Stimulated activated CD4-positive, alpha-beta T cell treated with anti-CD3 and anti-CD28 coated beads, Interleukin-2, amount 100 ng/mL, for 48 hours (primary cell): Measurements from ENCODE around the gene CD40.

ENCODE experiments used
- DNase-seq, 2 donors: peaks; one replicate each; pipeline ENCODE4 v3.0.0-alpha.2; 2020

The CD40 gene

DNA sequence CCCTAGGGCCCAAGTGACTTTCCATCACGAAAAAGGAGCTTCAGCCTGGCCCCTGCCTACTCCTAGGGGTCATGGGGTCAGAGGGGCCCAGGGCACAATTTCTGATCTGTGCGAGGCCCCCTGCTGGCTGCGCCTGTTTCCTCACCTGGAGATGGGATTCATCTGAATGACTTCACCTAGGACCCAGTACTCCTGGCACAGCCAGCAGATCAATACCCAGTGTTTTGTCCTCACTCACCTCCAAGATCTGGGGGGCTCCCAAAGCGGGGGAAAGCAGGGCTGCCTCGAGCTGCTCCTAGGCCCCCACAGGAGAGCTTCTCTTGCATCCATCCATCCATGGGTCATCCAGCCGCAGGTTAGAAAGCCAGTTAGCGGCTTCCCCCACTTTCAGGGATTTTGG, 33.8 kb downstream of the CD40 start:
- peak; percentile 9 to 11 for DNase-seq

DNA sequence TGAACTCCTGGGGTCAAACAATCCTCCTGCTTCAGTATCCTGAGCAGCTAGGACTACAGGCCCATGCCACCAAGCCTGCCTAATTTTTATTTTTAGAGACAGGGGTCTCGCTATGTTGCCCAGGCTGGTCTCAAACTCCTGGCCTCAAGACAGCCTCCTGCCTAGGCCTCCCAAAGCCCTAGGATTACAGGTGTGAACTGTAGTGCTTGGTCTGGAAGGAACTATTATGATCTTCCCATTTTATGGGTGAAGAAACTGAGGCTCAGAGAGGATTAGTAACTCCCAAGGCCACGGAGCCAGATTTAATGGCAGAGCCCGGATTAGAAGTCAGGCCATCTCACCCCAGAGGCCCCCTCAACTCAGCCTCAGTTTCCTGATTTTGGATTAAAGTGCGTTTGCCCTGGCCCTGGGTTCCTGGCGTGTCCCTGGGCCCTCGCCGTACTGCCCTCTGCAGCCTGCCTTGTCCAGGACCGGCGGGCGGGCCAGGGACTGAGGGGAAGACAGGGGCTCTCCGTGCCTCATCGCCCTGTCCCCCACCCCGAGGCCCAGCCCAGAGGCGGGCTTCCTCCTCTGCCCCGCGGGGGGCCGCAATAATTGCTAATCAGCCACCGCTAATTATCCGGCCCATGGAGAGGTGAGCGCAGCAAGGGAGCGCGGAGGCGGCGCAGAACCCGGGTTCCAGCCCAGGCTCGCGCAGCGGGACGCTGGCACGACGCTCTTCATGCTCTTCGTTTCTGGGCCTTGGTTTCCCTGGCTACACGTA, 34.9 kb downstream of the CD40 start:
- DNase-seq: no peak

DNA sequence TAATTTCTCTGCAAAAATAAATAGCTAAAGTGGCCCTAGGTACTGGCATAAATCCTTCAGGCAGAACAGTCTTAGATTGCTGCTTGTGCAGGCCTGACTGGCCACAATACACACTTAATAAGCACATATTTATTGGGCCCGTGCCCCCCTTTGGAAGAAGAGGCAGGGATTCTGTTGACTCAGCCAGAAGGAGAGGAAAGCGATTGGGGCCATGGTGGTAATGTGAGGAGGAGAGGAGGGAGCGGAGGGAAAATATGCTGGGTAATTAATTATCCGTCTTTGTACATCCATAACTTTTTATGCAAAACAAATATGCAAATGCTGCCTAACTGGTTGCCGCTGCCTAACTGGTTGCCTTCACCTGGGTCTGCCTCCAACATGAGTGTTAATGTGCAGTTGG, 36.2 kb downstream of the CD40 start:
- no peak for DNase-seq

DNA sequence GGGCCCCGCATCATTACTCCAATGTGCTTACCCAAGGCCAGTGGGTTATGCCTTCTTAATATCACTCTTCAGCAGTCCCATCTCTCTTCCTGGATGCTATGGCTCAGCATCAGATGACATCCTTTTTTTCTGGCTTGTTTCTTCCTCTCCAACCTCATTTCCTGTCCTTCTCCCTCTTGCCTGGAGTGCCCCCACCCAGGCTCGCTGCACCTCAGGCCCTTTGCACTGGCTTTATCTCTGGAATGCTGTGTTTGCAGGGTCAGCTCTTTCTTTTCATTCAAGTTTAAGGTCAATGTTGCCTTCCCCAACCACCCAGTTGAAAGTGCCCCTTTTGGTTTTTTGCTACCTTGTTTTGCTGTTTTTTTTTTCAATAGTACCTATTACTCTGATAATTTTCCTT, 36.7 kb downstream of the CD40 start:
- no peak for DNase-seq

DNA sequence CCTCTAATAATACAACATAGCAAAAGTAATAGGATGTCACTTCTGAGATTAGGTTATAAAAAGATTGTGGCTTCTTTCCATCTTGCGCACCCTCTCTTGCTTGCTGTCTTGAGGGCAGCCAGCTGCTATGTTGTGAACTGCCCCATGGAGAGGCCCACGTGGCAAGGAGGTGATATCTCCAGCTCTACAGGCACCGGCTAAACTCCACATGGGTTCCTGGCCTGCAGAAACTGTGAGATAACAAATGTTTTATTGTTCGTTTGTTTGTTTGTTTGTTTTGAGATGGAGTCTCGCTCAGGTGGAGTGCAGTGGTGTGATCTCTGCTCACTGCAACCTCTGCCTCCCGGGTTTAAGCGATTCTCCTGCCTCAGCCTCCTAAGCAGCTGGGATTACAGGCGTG, 38.0 kb downstream of the CD40 start:
- no peak for DNase-seq

DNA sequence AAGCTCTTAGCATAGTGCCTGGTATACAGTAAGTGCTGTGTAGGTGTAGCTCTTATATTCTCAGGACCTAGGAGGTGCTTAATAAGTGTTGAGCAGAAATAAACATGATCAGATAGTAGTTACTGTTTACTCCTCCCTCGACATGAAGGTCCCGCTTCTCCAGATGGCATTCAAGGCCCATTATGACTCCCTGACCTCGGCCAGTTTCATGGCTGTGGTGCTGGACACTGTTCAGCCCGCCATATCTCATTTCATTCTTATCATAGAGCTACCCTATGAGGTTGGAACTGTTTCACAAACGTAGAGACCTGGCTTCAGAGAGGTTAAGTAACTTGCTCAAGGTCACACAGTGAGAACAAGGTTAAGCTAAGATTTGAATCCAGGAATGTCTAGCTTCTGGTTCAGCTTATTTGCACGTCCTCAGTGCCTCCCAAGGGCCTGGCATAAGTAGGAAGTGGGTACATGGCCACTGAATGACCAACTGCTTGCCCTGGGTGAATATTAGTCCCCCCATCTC, 39.0 kb downstream of the CD40 start:
- DNase-seq: no peak

DNA sequence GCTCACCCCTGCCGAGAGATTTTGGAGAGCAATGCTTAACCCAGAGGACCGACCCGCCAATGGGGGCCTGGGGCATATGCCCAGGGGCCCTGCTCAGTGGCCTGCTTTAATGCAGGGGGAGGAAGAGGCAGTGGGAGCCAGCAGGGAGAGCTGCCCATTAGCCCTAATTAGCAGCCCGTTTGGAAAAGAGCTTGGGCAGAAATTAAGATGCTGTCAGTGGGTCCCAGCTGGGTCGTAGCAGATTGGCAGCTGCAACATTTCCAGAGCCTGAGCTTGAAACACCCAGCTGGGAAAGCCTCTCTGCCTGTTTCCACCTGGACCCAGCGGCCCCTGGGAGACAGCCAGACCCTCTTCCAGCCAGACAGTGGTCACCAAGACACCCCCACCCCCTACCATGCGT, 39.5 kb downstream of the CD40 start:
- DNase-seq: no peak

DNA sequence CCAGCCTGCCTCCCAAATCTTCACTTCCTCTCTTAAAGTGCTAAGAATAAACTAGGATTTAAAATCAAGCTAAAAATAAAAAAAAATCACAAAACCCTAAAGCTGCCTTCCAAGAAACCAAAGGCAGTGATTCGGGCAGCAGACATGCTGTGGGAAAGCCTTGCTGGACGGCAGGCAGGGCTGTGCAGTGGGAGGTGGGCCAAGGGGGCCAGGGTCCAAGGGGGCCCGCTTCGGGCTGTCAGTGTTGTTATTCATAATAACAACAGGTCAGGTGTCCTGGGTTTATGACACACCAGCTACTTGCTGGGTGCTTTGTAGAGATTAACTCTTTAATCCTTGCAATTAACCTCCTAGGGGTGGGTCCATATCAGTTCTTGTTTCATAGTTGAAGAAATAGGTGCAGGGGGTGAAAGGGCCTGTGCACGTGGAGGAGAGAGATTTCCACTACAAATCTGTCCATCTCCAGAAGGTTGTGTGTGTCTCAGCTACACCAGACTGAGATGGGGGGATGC, 40.4 kb downstream of the CD40 start:
- no peak for DNase-seq

DNA sequence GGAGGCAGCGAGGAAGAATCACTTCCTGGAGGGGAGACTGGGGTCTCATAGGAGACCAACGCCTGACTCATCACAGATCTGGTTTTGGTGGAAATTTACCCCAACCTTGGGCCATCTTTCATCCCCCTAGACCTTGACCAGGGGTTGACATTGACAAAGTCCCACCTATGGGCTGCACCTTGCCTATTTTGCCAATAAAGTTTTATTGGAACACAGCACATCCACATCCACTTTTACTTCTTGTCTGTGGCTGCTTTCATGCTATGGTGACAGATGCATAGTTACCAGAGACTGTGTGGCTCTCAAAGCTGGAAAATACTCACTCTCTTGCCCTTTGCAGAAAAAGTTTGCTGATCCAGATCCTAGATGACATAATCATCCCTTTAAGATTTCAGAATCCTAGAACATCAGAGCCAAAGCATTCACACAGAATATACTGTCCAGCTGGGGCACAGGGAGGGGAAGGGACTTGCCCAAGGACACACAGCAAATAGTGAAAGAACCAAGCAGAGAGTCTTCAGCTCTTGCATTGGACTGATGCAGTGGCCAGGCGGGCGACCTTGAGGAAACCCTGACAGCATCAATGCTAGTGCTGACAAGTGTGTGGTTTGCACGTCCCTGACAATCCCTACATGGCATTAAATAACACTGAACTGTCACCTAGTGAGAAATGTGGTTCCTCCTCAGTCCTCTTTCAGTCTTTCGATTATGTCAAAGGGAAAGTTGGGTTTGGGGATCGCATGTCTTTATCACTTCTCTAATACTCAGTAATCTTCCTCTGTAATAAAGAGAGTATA, 41.2 kb downstream of the CD40 start:
- no peak for DNase-seq

DNA sequence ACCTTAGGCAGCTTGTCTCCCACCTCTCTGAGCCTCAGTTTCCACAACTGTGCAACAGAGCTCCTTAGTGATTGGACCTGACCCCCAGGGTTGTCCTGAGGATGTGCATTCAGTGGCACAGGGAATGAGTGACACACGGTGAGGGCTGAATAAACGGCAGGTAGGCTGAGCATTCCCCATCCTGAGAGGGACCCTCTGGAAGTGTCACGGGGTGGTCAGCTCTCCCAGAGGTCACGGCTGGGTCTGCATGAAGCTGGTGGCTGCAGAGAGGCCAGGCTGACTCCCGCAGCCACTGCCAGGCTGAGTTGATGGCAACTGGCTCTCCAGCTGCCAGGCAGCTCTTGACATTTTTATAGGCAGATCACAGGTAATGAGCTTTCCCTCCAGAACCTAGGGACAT, 42.5 kb downstream of the CD40 start:
- DNase-seq: no peak

DNA sequence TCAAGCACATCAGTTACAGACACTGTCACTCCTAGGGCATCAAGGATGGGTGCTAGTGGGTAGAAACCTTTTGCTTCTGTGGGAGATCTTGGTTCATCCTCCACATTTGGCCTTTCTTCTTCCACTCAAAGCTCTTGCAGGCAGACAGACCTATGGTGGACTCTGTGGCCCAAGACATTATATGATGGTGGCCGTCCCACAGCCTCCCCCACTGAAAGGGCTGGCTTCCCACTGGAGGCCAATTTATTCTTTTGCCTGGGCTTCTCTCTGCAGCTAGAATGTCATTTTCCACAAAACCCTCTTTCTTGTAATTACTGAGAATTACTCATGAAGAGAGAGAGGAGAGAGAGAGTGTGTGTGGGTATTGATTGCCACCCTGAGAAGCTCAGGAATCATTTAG, 43.8 kb downstream of the CD40 start:
- no peak for DNase-seq

DNA sequence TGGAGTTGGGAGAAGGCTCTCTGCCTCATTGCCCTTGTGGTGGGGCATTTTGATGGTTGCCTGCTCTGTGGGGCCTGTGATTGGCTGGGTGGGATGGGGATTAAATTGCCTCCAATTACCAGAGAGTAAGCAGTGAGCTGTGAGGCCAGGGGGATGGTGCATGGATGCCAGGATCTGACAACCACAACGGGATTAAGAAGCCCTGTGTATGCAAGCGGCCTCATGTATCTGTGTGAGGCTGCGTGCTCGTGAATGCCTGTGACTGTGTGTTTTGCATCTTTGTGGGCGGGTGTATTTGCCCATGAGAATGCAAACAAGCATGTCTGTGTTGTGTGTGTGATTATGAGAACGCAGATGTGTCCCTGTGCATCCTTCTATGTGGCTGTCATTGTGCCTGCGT, 46.1 kb downstream of the CD40 start:
- no peak for DNase-seq

DNA sequence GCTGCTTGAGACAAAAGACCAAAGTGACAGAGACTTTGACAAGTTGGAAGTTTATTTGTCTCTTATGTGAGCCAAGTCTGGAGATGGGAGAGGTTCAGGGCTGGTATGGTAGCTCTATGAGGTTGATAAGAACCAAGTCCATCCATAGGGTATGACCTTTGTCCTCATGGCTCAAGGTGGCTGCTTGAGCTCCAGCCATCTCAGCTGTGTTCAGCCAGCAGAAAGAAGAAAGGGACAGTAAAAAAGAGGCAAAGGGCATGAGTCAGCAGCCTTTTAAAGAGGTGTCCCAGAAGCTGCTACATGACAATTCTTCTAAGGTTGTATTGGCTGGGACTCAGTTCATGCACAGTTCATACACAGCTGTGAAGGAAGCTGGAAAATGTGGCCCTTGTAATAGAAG, 49.0 kb downstream of the CD40 start:
- DNase-seq: no peak

DNA sequence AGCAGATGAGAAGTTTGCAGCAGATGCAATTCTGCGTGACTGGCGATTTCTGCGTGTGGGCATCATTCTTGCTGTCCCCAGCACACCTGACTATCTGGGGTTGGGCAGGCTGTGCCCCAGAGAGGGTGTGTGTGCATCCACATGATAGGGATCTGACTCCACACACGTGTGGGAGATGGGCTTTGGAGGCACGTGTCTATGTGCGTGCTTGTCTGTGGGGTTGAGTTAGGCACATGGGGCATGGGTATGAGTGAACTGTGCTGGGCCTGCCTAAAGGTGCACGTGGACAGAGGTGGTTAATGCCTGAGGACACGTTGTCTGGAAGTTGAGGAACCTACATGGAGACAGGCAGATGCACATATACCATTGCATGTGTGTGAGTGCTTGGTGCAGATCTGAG, 50.3 kb downstream of the CD40 start:
- DNase-seq: no peak

DNA sequence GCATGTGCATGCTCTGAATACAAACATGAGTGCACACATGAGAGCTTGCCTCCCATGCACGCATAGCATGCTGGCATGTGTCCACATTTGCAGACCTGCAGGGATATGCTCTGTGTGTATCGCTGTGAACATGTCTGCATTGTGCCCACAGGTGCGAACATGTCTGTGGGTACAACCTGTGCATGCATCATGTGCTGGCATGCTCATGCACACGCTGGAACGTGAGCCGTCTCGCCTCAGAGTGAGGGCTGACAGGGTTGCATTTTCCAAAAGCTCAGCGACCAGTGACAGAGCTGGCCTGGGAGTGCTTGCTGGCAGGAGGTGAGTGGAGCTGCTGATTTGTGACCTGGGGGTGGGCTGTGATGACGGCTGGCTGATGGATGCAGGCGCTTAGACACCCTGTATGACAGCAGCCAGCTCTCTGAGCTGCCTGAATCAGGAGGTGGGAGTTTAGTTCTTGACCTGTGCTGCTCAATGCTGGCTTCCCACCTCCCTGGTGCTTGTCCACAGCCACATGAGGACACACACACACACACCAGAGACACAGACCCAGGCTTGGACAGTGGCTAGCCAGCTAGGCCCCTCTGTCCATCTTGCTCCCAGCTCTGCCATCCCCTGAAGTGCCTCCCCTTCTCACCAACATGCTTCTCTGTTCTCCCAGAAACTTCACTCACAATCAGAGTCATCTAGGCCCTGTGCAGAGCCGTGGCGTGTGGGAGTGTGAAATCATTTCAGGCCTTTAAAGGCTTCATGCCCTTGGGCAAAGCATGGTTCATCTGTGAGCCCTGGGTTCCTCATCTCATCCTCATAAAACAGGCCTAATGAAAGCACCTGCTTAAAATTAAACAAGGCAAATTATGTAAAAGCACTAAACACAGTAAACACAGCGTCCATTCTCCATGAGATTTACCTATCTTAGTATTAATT, 51.4 kb downstream of the CD40 start:
- no peak for DNase-seq

DNA sequence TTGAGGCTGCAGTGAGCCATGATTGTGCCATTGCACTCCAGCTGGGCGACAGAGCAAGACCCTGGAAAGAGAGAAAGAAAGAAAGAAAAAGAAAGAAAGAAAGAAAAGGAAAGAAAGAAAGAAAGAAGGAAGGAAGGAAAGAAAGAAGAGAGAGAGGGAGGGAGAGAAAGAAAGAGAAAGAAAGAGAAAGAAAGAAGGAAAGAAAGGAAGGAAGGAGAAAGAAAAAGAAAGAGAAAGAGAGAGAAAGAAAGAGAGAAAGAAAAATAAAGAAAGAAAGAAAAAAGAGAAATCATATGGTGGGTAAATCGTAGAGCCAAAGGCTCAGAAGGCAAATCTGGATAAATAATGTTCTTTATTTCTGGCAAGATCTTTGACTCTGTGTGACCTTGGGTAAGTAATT, 53.4 kb downstream of the CD40 start:
- DNase-seq: no peak

DNA sequence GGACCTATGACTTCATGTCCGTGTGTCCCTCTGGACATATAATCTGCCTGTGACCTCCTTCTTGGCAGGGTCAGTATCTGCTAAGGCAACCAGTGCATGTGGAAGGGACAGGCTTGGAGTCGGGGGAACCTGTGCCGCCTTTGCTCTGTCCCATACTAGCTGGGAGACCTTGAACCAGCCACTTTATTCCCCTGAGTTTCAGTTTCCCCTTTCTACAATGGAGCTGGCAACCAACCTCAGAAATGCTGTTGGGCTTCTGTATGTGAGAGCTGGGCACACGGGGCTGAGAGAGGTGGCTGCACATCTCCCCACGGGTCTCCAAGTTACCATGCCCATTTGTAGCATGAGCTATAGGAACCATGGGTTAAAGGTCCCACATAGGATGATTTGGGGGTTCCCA, 53.8 kb downstream of the CD40 start:
- DNase-seq: no peak

DNA sequence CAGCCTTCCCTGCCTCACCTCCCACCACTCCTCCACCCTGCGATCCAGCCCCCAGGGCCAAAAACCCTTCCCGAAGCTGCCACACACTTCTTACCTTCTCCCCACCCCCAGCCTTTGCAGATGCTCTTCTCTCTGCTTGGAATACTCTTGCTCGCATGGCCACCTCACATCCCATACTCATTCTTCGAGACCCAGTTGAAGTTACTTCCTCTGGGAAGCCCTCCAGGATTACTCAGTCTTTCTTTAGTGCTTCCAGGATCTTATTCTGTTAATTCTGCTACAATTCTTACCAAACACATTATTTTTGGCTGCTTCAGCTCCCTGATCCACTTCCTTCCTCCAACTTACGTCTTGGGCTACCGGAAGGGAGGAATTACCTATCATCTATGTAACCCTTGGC, 54.3 kb downstream of the CD40 start:
- no peak for DNase-seq

DNA sequence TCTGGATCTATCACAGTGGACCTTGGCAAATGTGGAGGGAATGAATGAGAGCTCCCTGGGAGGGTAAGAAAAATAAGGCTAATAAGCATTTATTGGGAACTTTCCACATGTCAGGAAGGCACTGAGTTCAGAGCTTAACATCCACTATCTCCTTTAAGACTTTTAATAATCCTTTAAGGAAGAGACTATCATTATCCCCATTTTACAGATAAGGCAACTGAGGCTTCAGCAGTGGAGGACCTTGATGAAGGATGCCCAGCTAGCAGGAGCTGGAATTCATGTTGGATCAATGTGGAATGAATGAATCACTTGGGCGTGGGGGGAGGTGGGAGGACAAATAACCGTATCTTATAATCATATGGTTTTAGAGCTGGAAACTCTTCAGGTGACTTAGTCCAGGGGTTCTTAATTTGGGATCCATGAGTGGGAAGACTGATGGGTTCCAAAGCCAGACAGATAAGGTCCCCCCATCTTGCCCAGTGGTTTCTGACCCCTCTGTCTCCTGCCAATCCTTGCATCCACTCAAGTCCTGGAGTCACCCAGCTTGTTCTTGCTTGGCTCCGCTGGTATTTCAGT, 54.9 kb downstream of the CD40 start:
- DNase-seq: no peak

DNA sequence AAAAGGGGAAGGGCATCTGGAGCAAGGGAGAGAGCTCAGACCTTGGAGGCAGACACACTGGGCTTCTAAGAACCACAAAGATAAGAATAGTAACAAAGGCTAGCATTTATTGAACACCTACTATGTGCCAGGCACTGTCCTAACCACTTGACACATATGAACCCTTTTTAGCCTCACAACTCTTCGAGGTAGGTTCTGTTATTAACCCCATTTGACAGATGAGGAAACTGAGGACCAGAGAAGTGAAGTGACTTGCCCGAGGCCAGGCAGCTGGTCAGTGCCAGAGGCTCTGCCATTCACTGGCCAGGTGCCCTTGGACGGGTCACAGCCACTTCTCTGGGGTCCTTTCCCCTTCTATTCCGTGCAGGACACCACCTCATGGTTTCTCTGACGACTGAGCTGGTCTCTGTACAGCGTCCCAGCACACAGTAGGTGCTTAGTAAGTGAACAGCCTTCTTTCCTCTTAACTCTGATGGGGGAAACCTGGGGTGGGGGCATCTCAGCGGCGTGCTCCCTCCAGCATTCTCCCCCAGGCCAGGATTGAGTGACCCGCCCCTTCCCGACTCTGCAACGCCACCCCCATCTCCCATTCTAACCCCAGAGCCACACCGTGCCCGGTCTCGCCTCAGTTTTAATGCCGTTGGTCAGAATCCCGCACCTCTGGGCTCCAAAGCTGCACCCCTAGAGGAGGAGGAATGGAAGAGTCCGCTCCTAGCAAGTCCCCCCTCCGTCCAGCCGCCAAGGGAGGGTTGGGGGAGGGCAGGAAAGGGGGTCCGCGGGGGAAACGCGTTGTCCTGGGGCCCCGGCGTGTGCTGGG, 55.7 kb downstream of the CD40 start:
- no peak for DNase-seq

DNA sequence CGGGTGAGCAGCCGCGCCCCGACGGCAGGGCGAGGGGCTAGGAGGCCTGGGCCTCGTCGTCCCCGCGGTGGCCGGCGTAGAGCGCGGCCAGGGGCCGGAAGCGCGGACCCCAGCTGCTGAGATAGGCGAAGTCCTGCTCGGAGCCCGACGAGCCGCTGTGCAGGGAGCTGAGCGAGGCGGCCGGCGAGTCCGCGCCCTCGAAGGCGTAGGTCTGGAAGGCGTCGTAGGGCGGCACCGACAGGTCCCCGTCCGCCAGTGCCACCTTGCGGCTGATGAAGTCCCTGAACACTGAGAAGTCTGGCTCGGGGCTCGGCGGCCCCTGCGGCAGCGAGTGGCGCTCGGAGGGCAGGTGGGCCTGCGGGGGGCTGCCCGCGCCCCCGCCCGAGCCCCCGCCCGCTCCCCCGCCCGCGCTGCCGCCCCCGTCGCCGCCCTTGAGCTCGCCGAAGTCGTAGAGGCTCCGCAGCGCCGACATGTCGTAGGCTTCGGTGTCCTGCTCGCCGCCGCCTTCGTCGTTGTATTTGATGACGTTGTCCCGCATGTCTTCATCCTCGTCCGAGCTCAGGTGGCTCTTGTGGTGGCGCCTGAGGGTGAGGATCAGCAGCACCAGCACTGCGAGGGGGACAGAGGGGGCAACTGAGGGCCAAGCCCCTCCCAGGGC, 56.5 kb downstream of the CD40 start:
- DNase-seq: peak; percentile 72 to 75
